GM23248 (cell line): ENCODE data around the gene GPR22.

Experiments
- EZH2 ChIP-seq: fragments of 200-600 bp; sonication (generic); IDR thresholded peaks from 2 replicates; pipeline ENCODE4 v1.6.1; 2018; ENCODE audit warnings: antibody characterized with exemption, mild to moderate bottlenecking; ENCODE audit not compliant: insufficient read depth, poor library complexity, severe bottlenecking
- EZH2phosphoT487 ChIP-seq: fragments of 200-600 bp; sonication (generic); IDR thresholded peaks from 2 replicates; pipeline ENCODE4 v1.6.1; 2018; ENCODE audit warnings: antibody characterized with exemption, moderate library complexity, mild to moderate bottlenecking, low read depth; ENCODE audit not compliant: insufficient read depth

DNA sequence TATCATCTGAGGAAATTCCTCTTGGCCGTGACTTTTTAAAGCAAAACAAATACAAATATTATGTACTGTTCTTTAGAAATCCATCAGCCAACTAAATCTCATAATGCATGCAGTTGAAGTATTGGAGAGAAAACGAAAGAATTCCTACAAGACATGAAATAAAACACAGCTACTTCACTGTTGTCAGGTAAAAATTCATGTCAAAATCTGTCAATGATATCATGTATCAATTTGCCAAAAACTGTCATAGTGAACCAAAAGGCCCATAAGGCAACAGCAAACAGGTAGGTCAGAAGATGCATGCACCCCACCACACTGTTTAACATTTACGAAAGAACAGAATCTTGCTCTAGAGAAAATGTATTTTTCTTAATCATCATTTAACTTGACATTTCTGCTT is 2.3 kb downstream of the GPR22 start:
- TF ChIP-seq EZH2 (no peak), EZH2phosphoT487 (no peak)
